Measurements from ENCODE around the gene DRAM1. TPM values are rescaled to one million over a fixed set of nuclear protein-coding genes. Genes with fewer than 3 reads are reported as not detected.
"Not testable (repeated sequence)": the region's sequence is repeated elsewhere in the genome, so short reads cannot be mapped to it uniquely, and the experiment has no call there.

Gene DRAM1
- total RNA-seq, 1 experiment from 2014 or later = 6.9 TPM

GRCh38 chr12:101855364-101855884, 22.0 kb upstream of the DRAM1 start:
- no peak for ATAC-seq
- Mint-ChIP-seq H3K4me1 (peaks cover 9% of the 10 kb centered on the region), H3K27ac (no peak overlapping the region), H3K36me3 (no peaks in the 10 kb centered on the region), H3K27me3 (ENCODE audit: low read depth) (no peaks in the 10 kb centered on the region), H3K9me3 (no peaks in the 10 kb centered on the region), H3K4me3 (no peak overlapping the region)
- no peak for DNase-seq (ENCODE audit: low spot score)
- ChIA-PET POLR2A (no interaction called here), CTCF (interaction anchor here (1.2 to 1.6 kb wide), 3 partner anchors 16 to 32 kb away, joined by 3 to 5 read pairs (median 4); no protein-coding TSS in a partner anchor)
- TF ChIP-seq, protein P1, sequence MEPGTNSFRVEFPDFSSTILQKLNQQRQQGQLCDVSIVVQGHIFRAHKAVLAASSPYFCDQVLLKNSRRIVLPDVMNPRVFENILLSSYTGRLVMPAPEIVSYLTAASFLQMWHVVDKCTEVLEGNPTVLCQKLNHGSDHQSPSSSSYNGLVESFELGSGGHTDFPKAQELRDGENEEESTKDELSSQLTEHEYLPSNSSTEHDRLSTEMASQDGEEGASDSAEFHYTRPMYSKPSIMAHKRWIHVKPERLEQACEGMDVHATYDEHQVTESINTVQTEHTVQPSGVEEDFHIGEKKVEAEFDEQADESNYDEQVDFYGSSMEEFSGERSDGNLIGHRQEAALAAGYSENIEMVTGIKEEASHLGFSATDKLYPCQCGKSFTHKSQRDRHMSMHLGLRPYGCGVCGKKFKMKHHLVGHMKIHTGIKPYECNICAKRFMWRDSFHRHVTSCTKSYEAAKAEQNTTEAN (CRISPR knock-in tag; IDR thresholded peaks at IDR 0.05) = no peak
- no peak for TF ChIP-seq OVOL2 (CRISPR knock-in tag; IDR thresholded peaks at IDR 0.05; ENCODE audit: borderline replicate concordance)
- TF ChIP-seq, protein P2, sequence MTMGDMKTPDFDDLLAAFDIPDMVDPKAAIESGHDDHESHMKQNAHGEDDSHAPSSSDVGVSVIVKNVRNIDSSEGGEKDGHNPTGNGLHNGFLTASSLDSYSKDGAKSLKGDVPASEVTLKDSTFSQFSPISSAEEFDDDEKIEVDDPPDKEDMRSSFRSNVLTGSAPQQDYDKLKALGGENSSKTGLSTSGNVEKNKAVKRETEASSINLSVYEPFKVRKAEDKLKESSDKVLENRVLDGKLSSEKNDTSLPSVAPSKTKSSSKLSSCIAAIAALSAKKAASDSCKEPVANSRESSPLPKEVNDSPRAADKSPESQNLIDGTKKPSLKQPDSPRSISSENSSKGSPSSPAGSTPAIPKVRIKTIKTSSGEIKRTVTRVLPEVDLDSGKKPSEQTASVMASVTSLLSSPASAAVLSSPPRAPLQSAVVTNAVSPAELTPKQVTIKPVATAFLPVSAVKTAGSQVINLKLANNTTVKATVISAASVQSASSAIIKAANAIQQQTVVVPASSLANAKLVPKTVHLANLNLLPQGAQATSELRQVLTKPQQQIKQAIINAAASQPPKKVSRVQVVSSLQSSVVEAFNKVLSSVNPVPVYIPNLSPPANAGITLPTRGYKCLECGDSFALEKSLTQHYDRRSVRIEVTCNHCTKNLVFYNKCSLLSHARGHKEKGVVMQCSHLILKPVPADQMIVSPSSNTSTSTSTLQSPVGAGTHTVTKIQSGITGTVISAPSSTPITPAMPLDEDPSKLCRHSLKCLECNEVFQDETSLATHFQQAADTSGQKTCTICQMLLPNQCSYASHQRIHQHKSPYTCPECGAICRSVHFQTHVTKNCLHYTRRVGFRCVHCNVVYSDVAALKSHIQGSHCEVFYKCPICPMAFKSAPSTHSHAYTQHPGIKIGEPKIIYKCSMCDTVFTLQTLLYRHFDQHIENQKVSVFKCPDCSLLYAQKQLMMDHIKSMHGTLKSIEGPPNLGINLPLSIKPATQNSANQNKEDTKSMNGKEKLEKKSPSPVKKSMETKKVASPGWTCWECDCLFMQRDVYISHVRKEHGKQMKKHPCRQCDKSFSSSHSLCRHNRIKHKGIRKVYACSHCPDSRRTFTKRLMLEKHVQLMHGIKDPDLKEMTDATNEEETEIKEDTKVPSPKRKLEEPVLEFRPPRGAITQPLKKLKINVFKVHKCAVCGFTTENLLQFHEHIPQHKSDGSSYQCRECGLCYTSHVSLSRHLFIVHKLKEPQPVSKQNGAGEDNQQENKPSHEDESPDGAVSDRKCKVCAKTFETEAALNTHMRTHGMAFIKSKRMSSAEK (CRISPR knock-in tag; IDR thresholded peaks at IDR 0.05; ENCODE audit: borderline replicate concordance) = no peak
- no peak for TF ChIP-seq ZNF138 (CRISPR knock-in tag; conservative IDR thresholded peaks at IDR 0.05)
- TF ChIP-seq EMX1 (CRISPR knock-in tag; IDR thresholded peaks at IDR 0.05) = no peak
- TF ChIP-seq GRHL2 (CRISPR knock-in tag; IDR thresholded peaks at IDR 0.05; ENCODE audit: insufficient replicate concordance, severe bottlenecking) = no peak
- no peak for TF ChIP-seq ATF1 (CRISPR knock-in tag; IDR thresholded peaks at IDR 0.05)

GRCh38 chr12:101855976-101856375, 21.4 kb upstream of the DRAM1 start:
- CTCF ChIA-PET = interaction anchor here (1.2 to 1.6 kb wide), 3 partner anchors 16 to 32 kb away, joined by 3 to 5 read pairs (median 4); no protein-coding TSS in a partner anchor
- Mint-ChIP-seq H3K4me3 (no peak overlapping the region), H3K27ac (no peak overlapping the region)

GRCh38 chr12:101856614-101857013, 20.8 kb upstream of the DRAM1 start:
- H3K9me3 Mint-ChIP-seq; H3K36me3 Mint-ChIP-seq; H3K4me3 Mint-ChIP-seq; POLR2A ChIA-PET; H3K27me3 Mint-ChIP-seq (ENCODE audit: low read depth); DNase-seq (ENCODE audit: low spot score); ATAC-seq; CTCF ChIA-PET; H3K4me1 Mint-ChIP-seq; H3K27ac Mint-ChIP-seq: not testable (repeated sequence)

More at GRCh38 chr12:101855976-101856375, 21.4 kb upstream of the DRAM1 start:
- Mint-ChIP-seq H3K9me3 (no peaks in the 10 kb centered on the region), H3K27me3 (ENCODE audit: low read depth) (no peaks in the 10 kb centered on the region), H3K4me1 (peaks cover 9% of the 10 kb centered on the region), H3K36me3 (no peaks in the 10 kb centered on the region)
- TF ChIP-seq AFF4 (CRISPR knock-in tag; IDR thresholded peaks at IDR 0.05; ENCODE audit: borderline replicate concordance) = no peak
- DNase-seq (ENCODE audit: low spot score) (no peak), ATAC-seq (no peak)
- POLR2A ChIA-PET = no interaction called here

GRCh38 chr12:101857043-101857558, 20.3 kb upstream of the DRAM1 start:
- H3K4me3 Mint-ChIP-seq = no peak overlapping the region
- ATAC-seq = no peak
- no peak for TF ChIP-seq ETV6 (CRISPR knock-in tag; IDR thresholded peaks at IDR 0.05)
- TF ChIP-seq, protein P3, sequence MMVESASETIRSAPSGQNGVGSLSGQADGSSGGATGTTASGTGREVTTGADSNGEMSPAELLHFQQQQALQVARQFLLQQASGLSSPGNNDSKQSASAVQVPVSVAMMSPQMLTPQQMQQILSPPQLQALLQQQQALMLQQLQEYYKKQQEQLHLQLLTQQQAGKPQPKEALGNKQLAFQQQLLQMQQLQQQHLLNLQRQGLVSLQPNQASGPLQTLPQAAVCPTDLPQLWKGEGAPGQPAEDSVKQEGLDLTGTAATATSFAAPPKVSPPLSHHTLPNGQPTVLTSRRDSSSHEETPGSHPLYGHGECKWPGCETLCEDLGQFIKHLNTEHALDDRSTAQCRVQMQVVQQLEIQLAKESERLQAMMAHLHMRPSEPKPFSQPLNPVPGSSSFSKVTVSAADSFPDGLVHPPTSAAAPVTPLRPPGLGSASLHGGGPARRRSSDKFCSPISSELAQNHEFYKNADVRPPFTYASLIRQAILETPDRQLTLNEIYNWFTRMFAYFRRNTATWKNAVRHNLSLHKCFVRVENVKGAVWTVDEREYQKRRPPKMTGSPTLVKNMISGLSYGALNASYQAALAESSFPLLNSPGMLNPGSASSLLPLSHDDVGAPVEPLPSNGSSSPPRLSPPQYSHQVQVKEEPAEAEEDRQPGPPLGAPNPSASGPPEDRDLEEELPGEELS (CRISPR knock-in tag; IDR thresholded peaks at IDR 0.05) = no peak
- TF ChIP-seq, protein P4, sequence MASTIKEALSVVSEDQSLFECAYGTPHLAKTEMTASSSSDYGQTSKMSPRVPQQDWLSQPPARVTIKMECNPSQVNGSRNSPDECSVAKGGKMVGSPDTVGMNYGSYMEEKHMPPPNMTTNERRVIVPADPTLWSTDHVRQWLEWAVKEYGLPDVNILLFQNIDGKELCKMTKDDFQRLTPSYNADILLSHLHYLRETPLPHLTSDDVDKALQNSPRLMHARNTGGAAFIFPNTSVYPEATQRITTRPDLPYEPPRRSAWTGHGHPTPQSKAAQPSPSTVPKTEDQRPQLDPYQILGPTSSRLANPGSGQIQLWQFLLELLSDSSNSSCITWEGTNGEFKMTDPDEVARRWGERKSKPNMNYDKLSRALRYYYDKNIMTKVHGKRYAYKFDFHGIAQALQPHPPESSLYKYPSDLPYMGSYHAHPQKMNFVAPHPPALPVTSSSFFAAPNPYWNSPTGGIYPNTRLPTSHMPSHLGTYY (CRISPR knock-in tag; IDR thresholded peaks at IDR 0.05) = no peak
- TF ChIP-seq, protein P5, sequence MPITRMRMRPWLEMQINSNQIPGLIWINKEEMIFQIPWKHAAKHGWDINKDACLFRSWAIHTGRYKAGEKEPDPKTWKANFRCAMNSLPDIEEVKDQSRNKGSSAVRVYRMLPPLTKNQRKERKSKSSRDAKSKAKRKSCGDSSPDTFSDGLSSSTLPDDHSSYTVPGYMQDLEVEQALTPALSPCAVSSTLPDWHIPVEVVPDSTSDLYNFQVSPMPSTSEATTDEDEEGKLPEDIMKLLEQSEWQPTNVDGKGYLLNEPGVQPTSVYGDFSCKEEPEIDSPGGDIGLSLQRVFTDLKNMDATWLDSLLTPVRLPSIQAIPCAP (CRISPR knock-in tag; IDR thresholded peaks at IDR 0.05) = no peak
- TF ChIP-seq TCF7 (CRISPR knock-in tag; IDR thresholded peaks at IDR 0.05; ENCODE audit: low read depth) = no peak

More at GRCh38 chr12:101857043-101857558, 20.3 kb upstream of the DRAM1 start:
- no peaks in the 10 kb centered on the region for H3K27me3 Mint-ChIP-seq (ENCODE audit: low read depth)
- ChIA-PET CTCF (no interaction called here), POLR2A (no interaction called here)
- no peaks in the 10 kb centered on the region for H3K36me3 Mint-ChIP-seq
- no peaks in the 10 kb centered on the region for H3K9me3 Mint-ChIP-seq
- DNase-seq (ENCODE audit: low spot score) = no peak
- no peak overlapping the region for H3K27ac Mint-ChIP-seq
- H3K4me1 Mint-ChIP-seq = peaks cover 9% of the 10 kb centered on the region

Data from WTC11 (cell line).